IgD-negative memory B cell (primary cell): ENCODE data around the gene ERAP2. TPM values are rescaled to one million over a fixed set of nuclear protein-coding genes. Genes with fewer than 3 reads are reported as not detected.

Experiments used
- H3K27ac Mint-ChIP-seq, 3 donors: one replicate each; pipeline ENCODE4 v1.8.0; 2020 to 2022; ENCODE audit warnings: mild to moderate bottlenecking in 3 of 3, mixed read lengths in 3 of 3, moderate library complexity in 1 of 3
- H3K27me3 Mint-ChIP-seq: one replicate; pipeline ENCODE4 v1.8.0; 2021; ENCODE audit warnings: mixed read lengths
- H3K36me3 Mint-ChIP-seq: one replicate; pipeline ENCODE4 v1.8.0; 2020; ENCODE audit warnings: mild to moderate bottlenecking, mixed read lengths
- H3K4me1 Mint-ChIP-seq, 3 donors: one replicate each; pipeline ENCODE4 v1.8.0; 2020 to 2022; ENCODE audit warnings: mixed read lengths in 3 of 3, mild to moderate bottlenecking in 1 of 3
- H3K4me3 Mint-ChIP-seq, 4 donors: one replicate each; pipeline ENCODE4 v1.8.0; 2020 to 2022; ENCODE audit warnings: mild to moderate bottlenecking in 4 of 4, mixed read lengths in 4 of 4, moderate library complexity in 3 of 4
- H3K9me3 Mint-ChIP-seq, 3 donors: one replicate each; pipeline ENCODE4 v1.8.0; 2020 to 2021; ENCODE audit warnings: mixed read lengths in 3 of 3, mild to moderate bottlenecking in 1 of 3
- polyA plus RNA-seq: library from polyadenylated mRNA; unstranded; fragments of 300-500 nt; fragmentation: Illumina TruSeq; gene quantifications from one replicate; pipeline ENCODE4 v1.2.3, GENCODE V29; 2021

ERAP2 gene
- polyA plus RNA-seq, 1 donor from 2014 or later, result 87.4 TPM

GRCh38 chr5:96942078-96942477, 65.8 kb downstream of the ERAP2 start:
- no peak overlapping the region for H3K4me3 Mint-ChIP-seq

GRCh38 chr5:96942911-96943310, 66.6 kb downstream of the ERAP2 start:
- peaks cover 39 to 55% (median 46%) of the 10 kb centered on the region in 3 donors for H3K4me1 Mint-ChIP-seq
- no peaks in the 10 kb centered on the region for H3K27me3 Mint-ChIP-seq
- H3K4me3 Mint-ChIP-seq, result no peak overlapping the region
- no peak overlapping the region for H3K27ac Mint-ChIP-seq
- no peaks in the 10 kb centered on the region for H3K9me3 Mint-ChIP-seq
- no peaks in the 10 kb centered on the region for H3K36me3 Mint-ChIP-seq

More at GRCh38 chr5:96942078-96942477, 65.8 kb downstream of the ERAP2 start:
- Mint-ChIP-seq H3K27me3 (no peaks in the 10 kb centered on the region), H3K36me3 (no peaks in the 10 kb centered on the region), H3K9me3 (no peaks in the 10 kb centered on the region), H3K27ac (peak overlapping the region in 1 of 3 donors; percentile 5), H3K4me1 (peaks cover 39 to 60% (median 52%) of the 10 kb centered on the region in 3 donors)

GRCh38 chr5:96943799-96944198, 67.5 kb downstream of the ERAP2 start:
- no peak overlapping the region for H3K4me3 Mint-ChIP-seq
- no peaks in the 10 kb centered on the region for H3K9me3 Mint-ChIP-seq

GRCh38 chr5:96945144-96945897, 69.0 kb downstream of the ERAP2 start:
- Mint-ChIP-seq H3K27ac (no peak overlapping the region), H3K36me3 (peaks cover 8% of the 10 kb centered on the region), H3K4me1 (peaks cover 34 to 50% (median 42%) of the 10 kb centered on the region in 3 donors), H3K27me3 (no peaks in the 10 kb centered on the region), H3K4me3 (peak overlapping the region in 2 of 4 donors; percentile 43 to 58), H3K9me3 (no peaks in the 10 kb centered on the region)

More at GRCh38 chr5:96943799-96944198, 67.5 kb downstream of the ERAP2 start:
- peaks cover 3% of the 10 kb centered on the region for H3K36me3 Mint-ChIP-seq
- no peaks in the 10 kb centered on the region for H3K27me3 Mint-ChIP-seq
- peak overlapping the region in 2 of 3 donors; percentile 22 to 41 for H3K27ac Mint-ChIP-seq
- peaks cover 31 to 46% (median 37%) of the 10 kb centered on the region in 3 donors for H3K4me1 Mint-ChIP-seq

- H3K27ac Mint-ChIP-seq, result peak overlapping the region in 1 of 3 donors; percentile 68
- peaks cover 8% of the 10 kb centered on the region for H3K36me3 Mint-ChIP-seq
- H3K4me3 Mint-ChIP-seq, result peak overlapping the region in 1 of 4 donors; percentile 25
Measured at GRCh38 chr5:96946381-96946780, 70.1 kb downstream of the ERAP2 start.

GRCh38 chr5:96952118-96952750, 75.9 kb downstream of the ERAP2 start:
- Mint-ChIP-seq H3K27ac (peak overlapping the region; percentile 14 to 70 (median 57)), H3K27me3 (no peaks in the 10 kb centered on the region), H3K36me3 (peaks cover 14% of the 10 kb centered on the region), H3K4me1 (peaks cover 42 to 51% (median 46%) of the 10 kb centered on the region in 3 donors), H3K4me3 (no peak overlapping the region), H3K9me3 (no peaks in the 10 kb centered on the region)

More at GRCh38 chr5:96946381-96946780, 70.1 kb downstream of the ERAP2 start:
- H3K9me3 Mint-ChIP-seq, result no peaks in the 10 kb centered on the region
- H3K4me1 Mint-ChIP-seq, result peaks cover 26 to 45% (median 39%) of the 10 kb centered on the region in 3 donors
- no peaks in the 10 kb centered on the region for H3K27me3 Mint-ChIP-seq

GRCh38 chr5:96952974-96953730, 76.9 kb downstream of the ERAP2 start:
- H3K4me1 Mint-ChIP-seq, result peaks cover 48 to 60% (median 55%) of the 10 kb centered on the region in 3 donors
- H3K4me3 Mint-ChIP-seq, result peak overlapping the region in 1 of 4 donors; percentile 54
- no peaks in the 10 kb centered on the region for H3K27me3 Mint-ChIP-seq
- H3K27ac Mint-ChIP-seq, result peak overlapping the region; percentile 14 to 70 (median 57)
- no peaks in the 10 kb centered on the region for H3K9me3 Mint-ChIP-seq
- H3K36me3 Mint-ChIP-seq, result peaks cover 14% of the 10 kb centered on the region

- no peaks in the 10 kb centered on the region for H3K9me3 Mint-ChIP-seq
- H3K4me3 Mint-ChIP-seq, result peak overlapping the region; percentile 72 to 88 (median 80)
- peak overlapping the region; percentile 81 to 99 (median 86) for H3K27ac Mint-ChIP-seq
- H3K36me3 Mint-ChIP-seq, result peaks cover 8% of the 10 kb centered on the region
- no peaks in the 10 kb centered on the region for H3K27me3 Mint-ChIP-seq
- peaks cover 61 to 72% (median 64%) of the 10 kb centered on the region in 3 donors for H3K4me1 Mint-ChIP-seq
Measured at GRCh38 chr5:96957254-96958049, 81.2 kb downstream of the ERAP2 start.

- peaks cover 58 to 69% (median 61%) of the 10 kb centered on the region in 3 donors for H3K4me1 Mint-ChIP-seq
- H3K27ac Mint-ChIP-seq, result peak overlapping the region; percentile 81 to 99 (median 86)
- no peaks in the 10 kb centered on the region for H3K27me3 Mint-ChIP-seq
- peak overlapping the region; percentile 72 to 88 (median 80) for H3K4me3 Mint-ChIP-seq
- H3K9me3 Mint-ChIP-seq, result no peaks in the 10 kb centered on the region
- peaks cover 8% of the 10 kb centered on the region for H3K36me3 Mint-ChIP-seq
Measured at GRCh38 chr5:96958977-96959376, 82.7 kb downstream of the ERAP2 start.

- Mint-ChIP-seq H3K9me3 (no peaks in the 10 kb centered on the region), H3K27me3 (no peaks in the 10 kb centered on the region), H3K4me3 (peak overlapping the region; percentile 25 to 89 (median 56)), H3K27ac (peak overlapping the region; percentile 10 to 55 (median 24)), H3K36me3 (peaks cover 5% of the 10 kb centered on the region), H3K4me1 (peaks cover 55 to 75% (median 64%) of the 10 kb centered on the region in 3 donors)
Measured at GRCh38 chr5:96961053-96961452, 84.8 kb downstream of the ERAP2 start.

- Mint-ChIP-seq H3K27me3 (no peaks in the 10 kb centered on the region), H3K9me3 (no peaks in the 10 kb centered on the region), H3K36me3 (peaks cover 1% of the 10 kb centered on the region), H3K4me3 (peak overlapping the region; percentile 14 to 84 (median 52)), H3K4me1 (peaks cover 45 to 65% (median 56%) of the 10 kb centered on the region in 3 donors), H3K27ac (peak overlapping the region; percentile 74 to 91 (median 84))
Measured at GRCh38 chr5:96962540-96962991, 86.3 kb downstream of the ERAP2 start.

GRCh38 chr5:96963267-96963666, 87.0 kb downstream of the ERAP2 start:
- Mint-ChIP-seq H3K27me3 (no peaks in the 10 kb centered on the region), H3K4me3 (peak overlapping the region; percentile 27 to 76 (median 29)), H3K4me1 (peaks cover 38 to 65% (median 53%) of the 10 kb centered on the region in 3 donors), H3K36me3 (peaks cover 1% of the 10 kb centered on the region), H3K9me3 (no peaks in the 10 kb centered on the region), H3K27ac (peak overlapping the region; percentile 53 to 91 (median 74))

- no peaks in the 10 kb centered on the region for H3K36me3 Mint-ChIP-seq
- H3K4me1 Mint-ChIP-seq, result peaks cover 41 to 71% (median 54%) of the 10 kb centered on the region in 3 donors
- no peak overlapping the region for H3K27ac Mint-ChIP-seq
- H3K9me3 Mint-ChIP-seq, result no peaks in the 10 kb centered on the region
- H3K27me3 Mint-ChIP-seq, result no peaks in the 10 kb centered on the region
- no peak overlapping the region for H3K4me3 Mint-ChIP-seq
Measured at GRCh38 chr5:96966801-96967200, 90.5 kb downstream of the ERAP2 start.

GRCh38 chr5:96967400-96967799, 91.1 kb downstream of the ERAP2 start:
- Mint-ChIP-seq H3K9me3 (no peaks in the 10 kb centered on the region), H3K27ac (peak overlapping the region in 1 of 3 donors; percentile 23), H3K36me3 (no peaks in the 10 kb centered on the region), H3K4me3 (no peak overlapping the region), H3K4me1 (peaks cover 44 to 71% (median 57%) of the 10 kb centered on the region in 3 donors), H3K27me3 (no peaks in the 10 kb centered on the region)
